ENCODE measurements around the gene COQ4.

The COQ4 gene

DNA sequence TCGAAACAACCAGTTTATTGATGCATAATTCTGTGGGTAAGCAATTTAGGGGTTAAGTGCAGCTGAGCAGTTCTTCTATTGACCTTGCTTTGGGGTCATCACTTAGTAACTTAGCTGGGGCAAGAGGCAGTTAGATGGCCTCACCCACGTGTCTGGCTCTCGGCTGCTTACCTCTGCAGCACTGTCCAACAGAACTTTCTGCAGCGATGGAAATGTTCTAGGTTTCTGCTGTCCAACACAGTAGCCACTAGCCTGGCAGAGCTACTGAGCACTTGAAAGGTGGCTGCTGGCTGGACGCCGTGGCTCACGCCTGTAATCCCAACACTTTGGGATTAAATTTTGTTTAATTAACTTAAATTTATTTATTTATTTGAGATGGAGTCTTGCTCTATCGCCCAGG, 35.5 kb downstream of the COQ4 start:
- H3K36me3 ChIP-seq (ENCODE audit: insufficient read depth) = no peaks in the 10 kb centered on the region
- no peak overlapping the region for H3K9ac ChIP-seq
- no peak overlapping the region for H3K27ac ChIP-seq
- H3K79me2 ChIP-seq (ENCODE audit: insufficient read depth, low read depth) = no peaks in the 10 kb centered on the region
- peaks cover 8% of the 10 kb centered on the region for H3K4me1 ChIP-seq (ENCODE audit: low read depth, poor library complexity, severe bottlenecking)
- no peak overlapping the region for H2AFZ ChIP-seq (ENCODE audit: low read depth)
- TF ChIP-seq, protein P1, sequence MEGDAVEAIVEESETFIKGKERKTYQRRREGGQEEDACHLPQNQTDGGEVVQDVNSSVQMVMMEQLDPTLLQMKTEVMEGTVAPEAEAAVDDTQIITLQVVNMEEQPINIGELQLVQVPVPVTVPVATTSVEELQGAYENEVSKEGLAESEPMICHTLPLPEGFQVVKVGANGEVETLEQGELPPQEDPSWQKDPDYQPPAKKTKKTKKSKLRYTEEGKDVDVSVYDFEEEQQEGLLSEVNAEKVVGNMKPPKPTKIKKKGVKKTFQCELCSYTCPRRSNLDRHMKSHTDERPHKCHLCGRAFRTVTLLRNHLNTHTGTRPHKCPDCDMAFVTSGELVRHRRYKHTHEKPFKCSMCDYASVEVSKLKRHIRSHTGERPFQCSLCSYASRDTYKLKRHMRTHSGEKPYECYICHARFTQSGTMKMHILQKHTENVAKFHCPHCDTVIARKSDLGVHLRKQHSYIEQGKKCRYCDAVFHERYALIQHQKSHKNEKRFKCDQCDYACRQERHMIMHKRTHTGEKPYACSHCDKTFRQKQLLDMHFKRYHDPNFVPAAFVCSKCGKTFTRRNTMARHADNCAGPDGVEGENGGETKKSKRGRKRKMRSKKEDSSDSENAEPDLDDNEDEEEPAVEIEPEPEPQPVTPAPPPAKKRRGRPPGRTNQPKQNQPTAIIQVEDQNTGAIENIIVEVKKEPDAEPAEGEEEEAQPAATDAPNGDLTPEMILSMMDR (conservative IDR thresholded peaks at IDR 0.05; ENCODE audit: low read depth, low read length) = no peak
- no peak overlapping the region for H3K4me2 ChIP-seq
- H4K20me1 ChIP-seq (ENCODE audit: insufficient read depth) = no peaks in the 10 kb centered on the region
- H3K27me3 ChIP-seq (ENCODE audit: insufficient read depth, low read depth) = no peaks in the 10 kb centered on the region
- H3K4me3 ChIP-seq (IDR thresholded peaks at IDR 0.05; ENCODE audit: insufficient read depth, low read depth, low read length) = no peak overlapping the region

DNA sequence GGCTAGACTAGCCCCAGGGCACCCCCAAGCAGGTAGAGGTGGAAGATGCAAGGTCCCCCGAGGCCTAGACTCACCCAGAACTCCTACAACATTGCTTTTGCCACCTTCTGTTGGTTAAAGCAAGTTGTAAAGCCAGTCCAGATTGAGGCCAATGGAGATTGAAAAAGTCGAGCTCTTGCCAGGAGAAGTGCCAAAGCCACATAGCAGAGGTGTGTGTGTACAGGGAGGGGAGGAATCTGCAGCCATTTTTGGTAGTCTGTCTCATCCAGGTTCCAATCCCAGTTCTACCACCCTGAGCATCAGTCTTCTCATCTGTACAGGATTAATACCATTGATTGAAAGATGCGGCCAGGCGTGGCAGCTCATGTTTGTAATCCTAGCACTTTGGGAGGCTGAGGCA, 36.2 kb downstream of the COQ4 start:
- H3K27me3 ChIP-seq (ENCODE audit: insufficient read depth, low read depth) = no peaks in the 10 kb centered on the region
- peaks cover 8% of the 10 kb centered on the region for H3K4me1 ChIP-seq (ENCODE audit: low read depth, poor library complexity, severe bottlenecking)
- no peak overlapping the region for H3K4me3 ChIP-seq (IDR thresholded peaks at IDR 0.05; ENCODE audit: insufficient read depth, low read depth, low read length)
- no peak overlapping the region for H3K9ac ChIP-seq
- TF ChIP-seq, protein P1 (conservative IDR thresholded peaks at IDR 0.05; ENCODE audit: low read depth, low read length) = no peak
- no peak overlapping the region for H3K27ac ChIP-seq
- no peaks in the 10 kb centered on the region for H3K79me2 ChIP-seq (ENCODE audit: insufficient read depth, low read depth)
- no peak overlapping the region for H3K4me2 ChIP-seq
- no peak overlapping the region for H2AFZ ChIP-seq (ENCODE audit: low read depth)
- no peaks in the 10 kb centered on the region for H3K36me3 ChIP-seq (ENCODE audit: insufficient read depth)
- H4K20me1 ChIP-seq (ENCODE audit: insufficient read depth) = no peaks in the 10 kb centered on the region

DNA sequence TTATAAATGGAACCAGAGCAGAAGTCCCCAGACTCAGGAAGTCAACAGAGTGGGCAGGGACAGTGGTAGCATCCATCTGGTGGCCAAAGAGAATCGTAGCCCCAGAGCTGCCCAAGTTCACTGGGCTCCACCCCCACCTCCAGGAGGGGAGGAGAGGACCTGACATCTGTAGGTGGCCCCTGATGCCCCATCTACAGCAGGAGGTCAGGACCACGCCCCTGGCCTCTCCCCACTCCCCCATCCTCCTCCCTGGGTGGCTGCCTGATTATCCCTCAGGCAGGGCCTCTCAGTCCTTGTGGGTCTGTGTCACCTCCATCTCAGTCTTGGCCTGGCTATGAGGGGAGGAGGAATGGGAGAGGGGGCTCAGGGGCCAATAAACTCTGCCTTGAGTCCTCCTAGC, 38.2 kb downstream of the COQ4 start:
- no peaks in the 10 kb centered on the region for H3K36me3 ChIP-seq (ENCODE audit: insufficient read depth)

DNA sequence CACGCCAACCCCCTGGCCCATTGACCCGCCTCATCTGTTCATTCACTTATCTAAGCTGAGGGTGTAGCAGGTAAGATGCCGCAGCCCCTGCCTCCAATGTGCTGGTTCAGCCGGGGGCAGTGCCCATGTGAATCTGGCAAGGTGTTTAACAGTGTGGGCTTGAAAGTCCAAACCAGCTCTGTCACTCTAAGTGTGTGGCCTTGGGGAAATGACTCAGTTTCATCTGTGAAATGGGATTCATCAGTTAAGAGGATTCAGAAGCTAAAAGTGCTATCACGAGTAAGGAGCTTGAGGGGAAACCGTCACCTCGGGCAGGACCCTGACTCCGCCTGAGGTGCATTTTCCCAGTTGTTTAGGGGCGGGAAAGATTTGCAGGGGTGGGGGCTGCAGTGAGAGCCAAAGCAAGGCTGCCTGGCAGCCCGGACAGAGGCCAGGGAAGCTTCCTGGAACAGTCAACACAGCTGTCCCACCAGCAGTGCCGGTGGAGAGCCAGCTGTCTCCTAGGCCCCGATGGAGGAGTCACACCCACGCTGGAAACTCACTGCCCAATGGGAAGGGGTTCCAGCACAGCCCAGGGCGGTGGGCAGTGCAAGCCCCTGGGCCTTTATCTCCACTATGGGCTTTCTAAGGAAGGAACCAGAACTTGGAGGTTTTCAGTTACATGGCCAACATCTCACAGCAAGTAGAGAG, 38.8 kb downstream of the COQ4 start:
- peaks cover 8% of the 10 kb centered on the region for H3K4me1 ChIP-seq (ENCODE audit: low read depth, poor library complexity, severe bottlenecking)
- peak overlapping the region; percentile 11; the same call in 1 of the 2 replicates for H3K4me2 ChIP-seq
- TF ChIP-seq, protein P1 (conservative IDR thresholded peaks at IDR 0.05; ENCODE audit: low read depth, low read length) = no peak
- no peak overlapping the region for H3K27ac ChIP-seq
- no peak overlapping the region for H3K9ac ChIP-seq
- peak overlapping the region; percentile 53 for H2AFZ ChIP-seq (ENCODE audit: low read depth)
- no peaks in the 10 kb centered on the region for H4K20me1 ChIP-seq (ENCODE audit: insufficient read depth)
- H3K79me2 ChIP-seq (ENCODE audit: insufficient read depth, low read depth) = no peaks in the 10 kb centered on the region
- no peaks in the 10 kb centered on the region for H3K36me3 ChIP-seq (ENCODE audit: insufficient read depth)
- H3K27me3 ChIP-seq (ENCODE audit: insufficient read depth, low read depth) = no peaks in the 10 kb centered on the region
- H3K4me3 ChIP-seq (IDR thresholded peaks at IDR 0.05; ENCODE audit: insufficient read depth, low read depth, low read length) = no peak overlapping the region

More for the DNA sequence above, 38.2 kb downstream of the COQ4 start:
- H3K4me1 ChIP-seq (ENCODE audit: low read depth, poor library complexity, severe bottlenecking) = peaks cover 8% of the 10 kb centered on the region
- no peak overlapping the region for H2AFZ ChIP-seq (ENCODE audit: low read depth)
- H3K9ac ChIP-seq = no peak overlapping the region
- H3K27ac ChIP-seq = no peak overlapping the region
- H3K4me3 ChIP-seq (IDR thresholded peaks at IDR 0.05; ENCODE audit: insufficient read depth, low read depth, low read length) = no peak overlapping the region
- TF ChIP-seq, protein P1 (conservative IDR thresholded peaks at IDR 0.05; ENCODE audit: low read depth, low read length) = no peak
- H3K4me2 ChIP-seq = no peak overlapping the region
- H4K20me1 ChIP-seq (ENCODE audit: insufficient read depth) = no peaks in the 10 kb centered on the region
- H3K79me2 ChIP-seq (ENCODE audit: insufficient read depth, low read depth) = no peaks in the 10 kb centered on the region
- H3K27me3 ChIP-seq (ENCODE audit: insufficient read depth, low read depth) = no peaks in the 10 kb centered on the region
